WTC11 (cell line): ENCODE data around the gene BOLL. TPM values are rescaled to one million over a fixed set of nuclear protein-coding genes. Genes with fewer than 3 reads are reported as not detected.

Source experiments
- ATAC-seq: fragments of 200-7000 bp; cut with Tn5 transposase; 2 replicates; pipeline ENCODE4 v1.10.0; 2021; ENCODE audit warnings: mild to moderate bottlenecking, moderate library complexity
- CTCF ChIA-PET: fragments of 300-600 bp; sonication (Branson Sonifier 250); formaldehyde crosslinking; loops from one replicate; lab custom pipeline; 2021; ENCODE audit warnings: antibody characterized with exemption; lab: Charles Lee
- POLR2A ChIA-PET: fragments of 350-600 bp; sonication (Branson Sonifier 250); formaldehyde crosslinking; loops from one replicate; lab custom pipeline; 2021; ENCODE audit warnings: antibody characterized with exemption; lab: Charles Lee
- DNase-seq: peaks from one replicate; pipeline ENCODE4 v3.0.0; 2021; ENCODE audit warnings: low spot score
- H3K27ac Mint-ChIP-seq: 2 replicates; pipeline ENCODE4 v1.8.0; 2021; ENCODE audit warnings: mixed read lengths
- H3K27me3 Mint-ChIP-seq: 2 replicates; pipeline ENCODE4 v1.8.0; 2021; ENCODE audit warnings: low read depth, mild to moderate bottlenecking, moderate library complexity, mixed read lengths
- H3K36me3 Mint-ChIP-seq: 2 replicates; pipeline ENCODE4 v1.8.0; 2021; ENCODE audit warnings: mixed read lengths
- H3K4me1 Mint-ChIP-seq: 2 replicates; pipeline ENCODE4 v1.8.0; 2022; ENCODE audit warnings: mixed read lengths
- H3K4me3 Mint-ChIP-seq: 2 replicates; pipeline ENCODE4 v1.8.0; 2021; ENCODE audit warnings: mild to moderate bottlenecking, moderate library complexity, mixed read lengths
- H3K9me3 Mint-ChIP-seq: 2 replicates; pipeline ENCODE4 v1.8.0; 2021; ENCODE audit warnings: mixed read lengths
- ATF1 ChIP-seq: sonication (generic); formaldehyde crosslinking; IDR thresholded peaks from 2 replicates; pipeline ENCODE4 v1.8.1; 2023; ENCODE audit warnings: mild to moderate bottlenecking, moderate library complexity, missing genetic modification reagents
- ATF6 ChIP-seq: sonication (generic); formaldehyde crosslinking; IDR thresholded peaks from 2 replicates; pipeline ENCODE4 v1.8.1; 2023; ENCODE audit warnings: mild to moderate bottlenecking, missing genetic modification reagents
- CREB1 ChIP-seq: sonication (generic); formaldehyde crosslinking; IDR thresholded peaks from 2 replicates; pipeline ENCODE4 v1.8.0; 2023; ENCODE audit warnings: mild to moderate bottlenecking, missing genetic modification reagents
- CTCF ChIP-seq: fragments of 200-600 bp; IDR thresholded peaks from 2 replicates; pipeline ENCODE4 v1.8.0; 2022; ENCODE audit warnings: antibody characterized with exemption
- ELF4 ChIP-seq: sonication (generic); formaldehyde crosslinking; IDR thresholded peaks from 2 replicates; pipeline ENCODE4 v1.8.1; 2022; ENCODE audit warnings: low read depth, mild to moderate bottlenecking, moderate library complexity, missing genetic modification reagents
- EMX1 ChIP-seq: fragments of 250-450 bp; sonication (Bioruptor Pico); IDR thresholded peaks from 2 replicates; pipeline ENCODE4 v1.8.0; 2021; ENCODE audit warnings: mild to moderate bottlenecking
- FOXK1 ChIP-seq: sonication (generic); formaldehyde crosslinking; IDR thresholded peaks from 2 replicates; pipeline ENCODE4 v1.8.0; 2022; ENCODE audit warnings: mild to moderate bottlenecking, moderate library complexity, missing genetic modification reagents
- FOXP1 ChIP-seq: sonication (generic); formaldehyde crosslinking; IDR thresholded peaks from 2 replicates; pipeline ENCODE4 v1.8.0; 2022; ENCODE audit warnings: missing genetic modification reagents, mild to moderate bottlenecking, moderate library complexity, borderline replicate concordance
- GRHL2 ChIP-seq: fragments of 250-450 bp; sonication (Bioruptor Pico); IDR thresholded peaks from 2 replicates; pipeline ENCODE4 v1.8.0; 2022; ENCODE audit warnings: mild to moderate bottlenecking, moderate library complexity; ENCODE audit not compliant: insufficient replicate concordance, severe bottlenecking
- HMGA2 ChIP-seq: fragments of 250-450 bp; sonication (Bioruptor Pico); IDR thresholded peaks from 2 replicates; pipeline ENCODE4 v1.4.0; 2021; ENCODE audit warnings: mild to moderate bottlenecking, moderate library complexity
- HMGXB4 ChIP-seq: sonication (generic); formaldehyde crosslinking; IDR thresholded peaks from 2 replicates; pipeline ENCODE4 v1.8.1; 2023; ENCODE audit warnings: mild to moderate bottlenecking, moderate library complexity, missing genetic modification reagents
- KAT7 ChIP-seq: sonication (generic); formaldehyde crosslinking; IDR thresholded peaks from 2 replicates; pipeline ENCODE4 v1.8.1; 2023; ENCODE audit warnings: missing genetic modification reagents, mild to moderate bottlenecking, borderline replicate concordance
- NR2C2 ChIP-seq: sonication (generic); formaldehyde crosslinking; IDR thresholded peaks from 2 replicates; pipeline ENCODE4 v1.8.0; 2022; ENCODE audit warnings: mild to moderate bottlenecking, missing genetic modification reagents
- OVOL2 ChIP-seq: fragments of 250-450 bp; sonication (Bioruptor Pico); IDR thresholded peaks from 2 replicates; pipeline ENCODE4 v1.9.0; 2021; ENCODE audit warnings: mild to moderate bottlenecking, borderline replicate concordance
- TEAD1 ChIP-seq: sonication (generic); formaldehyde crosslinking; IDR thresholded peaks from 2 replicates; pipeline ENCODE4 v1.8.0; 2022; ENCODE audit warnings: mild to moderate bottlenecking, missing genetic modification reagents
- TP53 ChIP-seq: sonication (generic); formaldehyde crosslinking; IDR thresholded peaks from 2 replicates; pipeline ENCODE4 v1.8.1; 2023; ENCODE audit warnings: mild to moderate bottlenecking, missing genetic modification reagents
- ZNF121 ChIP-seq: sonication (generic); formaldehyde crosslinking; IDR thresholded peaks from 2 replicates; pipeline ENCODE4 v1.8.0; 2023; ENCODE audit warnings: missing genetic modification reagents
- ZNF416 ChIP-seq: fragments of 250-450 bp; sonication (Bioruptor Pico); IDR thresholded peaks from 2 replicates; pipeline ENCODE4 v1.9.0; 2021; ENCODE audit warnings: mild to moderate bottlenecking, inconsistent platforms
- ZNF423 ChIP-seq: fragments of 250-450 bp; sonication (Bioruptor Pico); IDR thresholded peaks from 2 replicates; pipeline ENCODE4 v2.1.2; 2022; ENCODE audit warnings: mild to moderate bottlenecking, moderate library complexity
- total RNA-seq: library from RNA; stranded (reverse); gene quantifications from 3 replicates; pipeline ENCODE4 v1.2.3, GENCODE V29; 2021
- TF ChIP-seq, protein P1 (sequence below): sonication (generic); formaldehyde crosslinking; conservative IDR thresholded peaks from 2 replicates; pipeline ENCODE4 v1.8.1; 2023; ENCODE audit warnings: mild to moderate bottlenecking, low read depth, missing genetic modification reagents, moderate library complexity
- TF ChIP-seq, protein P2 (sequence below): sonication (generic); formaldehyde crosslinking; IDR thresholded peaks from 2 replicates; pipeline ENCODE4 v1.8.1; 2023; ENCODE audit warnings: mild to moderate bottlenecking, missing genetic modification reagents

Gene BOLL
- total RNA-seq, 1 experiment from 2014 or later = 0.13 TPM

DNA sequence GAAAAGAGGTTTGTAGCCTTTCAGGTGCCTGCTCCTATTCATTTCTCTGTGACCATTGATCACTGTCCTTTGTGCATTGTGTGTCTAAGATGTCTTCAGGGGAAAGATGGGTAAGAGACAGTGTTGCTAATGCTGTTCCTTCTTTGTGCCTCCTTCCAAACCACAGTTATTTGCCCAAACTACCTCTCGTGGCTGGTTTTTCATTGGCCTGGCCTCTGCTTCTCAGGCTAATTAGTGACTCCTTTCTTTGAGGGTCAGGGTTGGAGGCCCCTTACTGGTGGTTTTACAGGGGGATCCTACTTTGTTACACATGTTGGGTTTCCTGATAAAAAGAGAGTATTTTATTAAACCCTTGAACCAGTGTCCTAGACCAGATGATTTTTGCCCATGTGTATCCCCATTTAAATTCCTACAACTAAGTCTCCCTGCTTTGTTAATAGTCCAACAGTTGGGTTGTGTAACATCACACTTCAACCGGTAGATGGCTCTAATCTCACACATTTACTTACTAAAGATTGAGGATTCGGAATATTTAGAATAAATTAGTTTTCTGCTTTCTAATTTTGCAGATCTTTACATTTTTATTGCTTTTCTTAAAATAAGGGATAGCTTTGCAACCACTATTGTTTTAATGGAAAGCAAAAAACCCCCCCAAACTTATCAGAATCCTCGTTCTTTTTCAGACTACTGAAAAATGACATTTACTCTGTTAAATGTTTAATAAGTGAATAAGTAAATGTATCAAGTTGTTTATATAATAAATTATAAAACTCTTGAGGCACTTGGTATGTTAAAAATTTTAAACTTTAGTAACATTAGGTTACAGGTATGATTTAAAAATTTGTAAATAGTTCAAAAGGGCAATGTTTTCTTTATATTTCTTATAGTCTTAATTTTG, 77.6 kb downstream of the BOLL start:
- POLR2A ChIA-PET = interaction anchor here (0.9 kb wide), 1 partner anchor 297 kb away, joined by 7 read pairs; no protein-coding TSS in a partner anchor
- CTCF ChIA-PET = interaction anchor here (0.9 to 1.3 kb wide), 2 partner anchors 11 to 95 kb away, joined by 3 to 5 read pairs; no protein-coding TSS in a partner anchor
- Mint-ChIP-seq H3K4me3 (peak overlapping the region; percentile 84), H3K27ac (peak overlapping the region; percentile 70; the same call in 1 of the 2 replicates)
- TF ChIP-seq CTCF (peak; percentile 59), ELF4 (CRISPR knock-in tag) (no peak)
- TF ChIP-seq, all 79 proteins: peak for 1
- no peak for ATAC-seq
- H3K9me3 Mint-ChIP-seq = peaks cover 2% of the 10 kb centered on the region; the same call in 1 of the 2 replicates
- no peak for DNase-seq
- H3K36me3 Mint-ChIP-seq = peaks cover 23% of the 10 kb centered on the region
- no peaks in the 10 kb centered on the region for H3K27me3 Mint-ChIP-seq
- H3K4me1 Mint-ChIP-seq = peaks cover 39% of the 10 kb centered on the region

DNA sequence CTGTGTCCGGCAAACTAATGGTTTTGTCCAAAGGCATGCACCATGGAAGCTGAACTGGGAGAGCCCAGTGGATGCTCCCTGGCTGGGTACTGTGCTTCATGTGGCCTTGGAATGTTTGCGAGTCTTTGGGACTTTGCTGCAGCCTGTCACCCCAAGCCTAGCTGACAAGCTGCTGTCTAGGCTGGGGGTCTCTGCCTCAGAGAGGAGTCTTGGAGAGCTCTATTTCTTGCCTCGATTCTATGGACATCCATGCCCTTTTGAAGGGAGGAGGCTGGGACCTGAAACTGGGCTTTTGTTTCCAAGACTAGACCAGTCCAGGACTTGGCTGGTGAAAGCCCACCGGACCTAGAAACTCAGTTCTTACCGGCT, 78.3 kb downstream of the BOLL start:
- H3K9me3 Mint-ChIP-seq = peaks cover 3% of the 10 kb centered on the region; the same call in 1 of the 2 replicates
- DNase-seq = no peak
- H3K27ac Mint-ChIP-seq = no peak overlapping the region
- H3K27me3 Mint-ChIP-seq = no peaks in the 10 kb centered on the region; the same call in 1 of the 2 replicates
- ChIA-PET POLR2A (interaction anchor here (0.9 kb wide), 1 partner anchor 296 kb away, joined by 7 read pairs; no protein-coding TSS in a partner anchor), CTCF (interaction anchor here (0.9 to 1.6 kb wide), 3 partner anchors 11 to 94 kb away, joined by 3 to 5 read pairs (median 5); no protein-coding TSS in a partner anchor)
- no peak for ATAC-seq
- H3K4me3 Mint-ChIP-seq = peak overlapping the region; percentile 84
- no peak for TF ChIP-seq GRHL2
- no peak for TF ChIP-seq TEAD1 (CRISPR knock-in tag)
- no peak for TF ChIP-seq FOXK1 (CRISPR knock-in tag)
- no peak for TF ChIP-seq ZNF423 (CRISPR knock-in tag)
- no peak for TF ChIP-seq TP53 (CRISPR knock-in tag)
- TF ChIP-seq NR2C2 = no peak
- no peak for TF ChIP-seq ZNF416
- no peak for TF ChIP-seq HMGA2
- TF ChIP-seq HMGXB4 (CRISPR knock-in tag) = no peak
- no peak for TF ChIP-seq FOXP1 (CRISPR knock-in tag)
- no peak for TF ChIP-seq EMX1
- no peak for TF ChIP-seq OVOL2
- TF ChIP-seq ZNF121 (CRISPR knock-in tag) = no peak
- no peak for TF ChIP-seq CREB1
- TF ChIP-seq ATF6 (CRISPR knock-in tag) = no peak
- TF ChIP-seq, protein P1, sequence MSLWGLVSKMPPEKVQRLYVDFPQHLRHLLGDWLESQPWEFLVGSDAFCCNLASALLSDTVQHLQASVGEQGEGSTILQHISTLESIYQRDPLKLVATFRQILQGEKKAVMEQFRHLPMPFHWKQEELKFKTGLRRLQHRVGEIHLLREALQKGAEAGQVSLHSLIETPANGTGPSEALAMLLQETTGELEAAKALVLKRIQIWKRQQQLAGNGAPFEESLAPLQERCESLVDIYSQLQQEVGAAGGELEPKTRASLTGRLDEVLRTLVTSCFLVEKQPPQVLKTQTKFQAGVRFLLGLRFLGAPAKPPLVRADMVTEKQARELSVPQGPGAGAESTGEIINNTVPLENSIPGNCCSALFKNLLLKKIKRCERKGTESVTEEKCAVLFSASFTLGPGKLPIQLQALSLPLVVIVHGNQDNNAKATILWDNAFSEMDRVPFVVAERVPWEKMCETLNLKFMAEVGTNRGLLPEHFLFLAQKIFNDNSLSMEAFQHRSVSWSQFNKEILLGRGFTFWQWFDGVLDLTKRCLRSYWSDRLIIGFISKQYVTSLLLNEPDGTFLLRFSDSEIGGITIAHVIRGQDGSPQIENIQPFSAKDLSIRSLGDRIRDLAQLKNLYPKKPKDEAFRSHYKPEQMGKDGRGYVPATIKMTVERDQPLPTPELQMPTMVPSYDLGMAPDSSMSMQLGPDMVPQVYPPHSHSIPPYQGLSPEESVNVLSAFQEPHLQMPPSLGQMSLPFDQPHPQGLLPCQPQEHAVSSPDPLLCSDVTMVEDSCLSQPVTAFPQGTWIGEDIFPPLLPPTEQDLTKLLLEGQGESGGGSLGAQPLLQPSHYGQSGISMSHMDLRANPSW (CRISPR knock-in tag) = no peak
- no peak for TF ChIP-seq ATF1 (CRISPR knock-in tag)
- no peak for TF ChIP-seq KAT7 (CRISPR knock-in tag)
- TF ChIP-seq, protein P2, sequence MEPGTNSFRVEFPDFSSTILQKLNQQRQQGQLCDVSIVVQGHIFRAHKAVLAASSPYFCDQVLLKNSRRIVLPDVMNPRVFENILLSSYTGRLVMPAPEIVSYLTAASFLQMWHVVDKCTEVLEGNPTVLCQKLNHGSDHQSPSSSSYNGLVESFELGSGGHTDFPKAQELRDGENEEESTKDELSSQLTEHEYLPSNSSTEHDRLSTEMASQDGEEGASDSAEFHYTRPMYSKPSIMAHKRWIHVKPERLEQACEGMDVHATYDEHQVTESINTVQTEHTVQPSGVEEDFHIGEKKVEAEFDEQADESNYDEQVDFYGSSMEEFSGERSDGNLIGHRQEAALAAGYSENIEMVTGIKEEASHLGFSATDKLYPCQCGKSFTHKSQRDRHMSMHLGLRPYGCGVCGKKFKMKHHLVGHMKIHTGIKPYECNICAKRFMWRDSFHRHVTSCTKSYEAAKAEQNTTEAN = no peak
- H3K4me1 Mint-ChIP-seq = peaks cover 39% of the 10 kb centered on the region
- peaks cover 23% of the 10 kb centered on the region for H3K36me3 Mint-ChIP-seq
